GM19468 (cell line): ENCODE measurements around the gene FCHSD2.
"Not testable (repeated sequence)": the region's sequence is repeated elsewhere in the genome, so short reads cannot be mapped to it uniquely, and the experiment has no call there.

ENCODE experiments used
- ATAC-seq: cut with Tn5 transposase; IDR thresholded peaks from one replicate; pipeline ENCODE4 v1.9.1; 2021; ENCODE audit warnings: mild to moderate bottlenecking, moderate library complexity, moderate number of reproducible peaks; ENCODE audit not compliant: unreplicated experiment; ENCODE audit errors: extremely low read depth

FCHSD2 gene

GRCh38 chr11:73077454-73077853, 64.7 kb downstream of the FCHSD2 start:
- no peak for ATAC-seq

GRCh38 chr11:73074319-73074718, 67.8 kb downstream of the FCHSD2 start:
- ATAC-seq = no peak

- no peak for ATAC-seq
Measured at GRCh38 chr11:73072935-73073481, 69.1 kb downstream of the FCHSD2 start.

- no peak for ATAC-seq
Measured at GRCh38 chr11:73070653-73071052, 71.5 kb downstream of the FCHSD2 start.

- ATAC-seq = not testable (repeated sequence)
Measured at GRCh38 chr11:73061857-73062424, 80.2 kb downstream of the FCHSD2 start.

GRCh38 chr11:73061434-73061833, 80.7 kb downstream of the FCHSD2 start:
- ATAC-seq = not testable (repeated sequence)

- ATAC-seq = no peak
Measured at GRCh38 chr11:73059915-73060314, 82.2 kb downstream of the FCHSD2 start.

GRCh38 chr11:73058989-73059674, 83.0 kb downstream of the FCHSD2 start:
- ATAC-seq = no peak

- ATAC-seq = no peak
Measured at GRCh38 chr11:73055655-73056354, 86.3 kb downstream of the FCHSD2 start.

GRCh38 chr11:73055002-73055401, 87.1 kb downstream of the FCHSD2 start:
- ATAC-seq = no peak

GRCh38 chr11:73053964-73054363, 88.2 kb downstream of the FCHSD2 start:
- ATAC-seq = no peak

- no peak for ATAC-seq
Measured at GRCh38 chr11:73048446-73048845, 93.7 kb downstream of the FCHSD2 start.

- peak; percentile 51 for ATAC-seq
Measured at GRCh38 chr11:73047773-73048371, 94.2 kb downstream of the FCHSD2 start.

- no peak for ATAC-seq
Measured at GRCh38 chr11:73040046-73040445, 102.1 kb downstream of the FCHSD2 start.

- ATAC-seq = no peak
Measured at GRCh38 chr11:73034777-73035176, 107.3 kb downstream of the FCHSD2 start.

- ATAC-seq = no peak
Measured at GRCh38 chr11:73034331-73034730, 107.8 kb downstream of the FCHSD2 start.

GRCh38 chr11:73030130-73030529, 112.0 kb downstream of the FCHSD2 start:
- ATAC-seq = no peak

GRCh38 chr11:73029403-73029802, 112.7 kb downstream of the FCHSD2 start:
- ATAC-seq = no peak

GRCh38 chr11:73028611-73029010, 113.5 kb downstream of the FCHSD2 start:
- no peak for ATAC-seq

GRCh38 chr11:73027840-73028239, 114.3 kb downstream of the FCHSD2 start:
- not testable (repeated sequence) for ATAC-seq

- no peak for ATAC-seq
Measured at GRCh38 chr11:73024639-73025038, 117.5 kb downstream of the FCHSD2 start.
